ELF-1 (cell line): ENCODE results near the gene MAB21L3.
A peak's percentile ranks its signal among the peaks of the same experiment; 100 is the strongest.
"Not testable (repeated sequence)": the region's sequence is repeated elsewhere in the genome, so short reads cannot be mapped to it uniquely, and the experiment has no call there.

ENCODE experiments used
- DNase-seq: peaks from one replicate; pipeline ENCODE4 v3.0.0-alpha.2; 2016; ENCODE audit warnings: low read depth, low spot score

MAB21L3 gene

DNA sequence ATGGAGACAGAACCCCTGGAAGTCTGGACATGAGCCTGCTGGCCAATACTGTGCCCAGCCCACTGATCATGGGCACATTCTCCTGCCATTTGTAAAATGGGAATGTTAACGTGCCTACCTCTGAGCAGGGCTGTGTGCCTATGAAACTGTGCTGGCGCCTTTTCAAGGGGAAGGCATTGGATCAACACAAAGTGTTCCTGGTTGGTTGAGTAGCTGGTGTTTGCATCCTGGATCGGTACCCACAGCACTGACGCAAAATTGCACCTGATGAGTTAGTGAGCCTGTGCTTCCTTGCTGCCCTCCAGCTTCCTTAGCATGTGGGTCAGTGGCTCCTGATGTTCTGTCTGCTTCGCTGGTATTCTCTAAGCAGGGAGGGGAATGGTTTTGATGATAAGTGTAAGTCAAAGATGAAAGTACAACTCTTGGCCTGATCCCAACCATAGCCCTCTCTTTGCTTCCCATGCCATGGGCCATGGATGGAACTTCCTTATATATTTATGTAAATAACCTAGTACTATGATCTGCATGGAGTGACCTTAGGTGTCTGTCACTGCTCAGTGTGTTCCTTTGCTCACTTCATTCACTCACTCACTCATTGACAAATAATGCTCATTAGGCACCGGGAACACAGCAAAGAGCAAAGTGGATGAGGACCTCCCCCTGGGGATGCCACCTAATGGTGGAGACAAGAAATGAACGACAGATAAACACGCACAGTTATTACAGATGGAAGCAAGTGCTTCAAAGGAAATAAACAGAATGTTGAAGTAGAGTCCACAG is 22.7 kb downstream of the MAB21L3 start:
- DNase-seq = no peak

DNA sequence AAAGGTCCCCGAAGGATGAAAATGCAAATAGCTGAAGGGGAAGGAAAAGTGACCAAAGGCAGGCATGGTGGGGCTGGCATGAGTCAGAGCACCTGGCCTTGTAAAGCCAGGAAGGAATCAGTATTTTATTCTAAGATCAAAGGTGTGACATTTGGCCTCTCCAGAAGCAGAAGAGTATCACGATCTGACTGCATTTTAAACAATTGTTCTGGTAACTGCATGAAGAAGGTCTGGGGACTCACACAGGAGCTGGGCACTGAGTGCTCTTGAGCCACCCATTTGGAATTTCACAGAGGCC is 23.2 kb downstream of the MAB21L3 start:
- no peak for DNase-seq

DNA sequence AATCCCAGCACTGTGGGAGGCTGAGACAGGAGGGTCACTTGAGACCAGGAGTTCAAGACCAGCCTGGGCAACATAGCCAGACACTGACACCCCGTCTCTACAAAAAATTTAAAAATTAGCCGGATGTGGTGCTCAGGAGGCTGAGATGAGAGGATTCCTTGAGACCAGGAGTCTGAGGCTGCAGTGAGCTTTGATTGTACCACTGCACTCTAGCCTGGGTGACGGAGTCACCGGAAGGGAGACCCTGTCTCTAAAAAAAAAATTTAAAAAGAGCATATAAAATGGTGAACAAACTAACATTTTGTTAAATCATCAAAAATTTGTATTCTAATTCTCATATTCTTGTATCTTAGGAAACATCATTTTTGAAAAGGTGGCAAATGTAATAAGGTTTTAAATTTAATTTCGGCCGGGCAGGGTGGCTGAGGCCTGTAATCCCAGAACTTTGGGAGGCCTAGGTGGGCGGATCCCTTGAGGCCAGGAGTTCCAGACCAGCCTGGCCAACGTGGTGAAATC is 27.1 kb downstream of the MAB21L3 start:
- no peak for DNase-seq

DNA sequence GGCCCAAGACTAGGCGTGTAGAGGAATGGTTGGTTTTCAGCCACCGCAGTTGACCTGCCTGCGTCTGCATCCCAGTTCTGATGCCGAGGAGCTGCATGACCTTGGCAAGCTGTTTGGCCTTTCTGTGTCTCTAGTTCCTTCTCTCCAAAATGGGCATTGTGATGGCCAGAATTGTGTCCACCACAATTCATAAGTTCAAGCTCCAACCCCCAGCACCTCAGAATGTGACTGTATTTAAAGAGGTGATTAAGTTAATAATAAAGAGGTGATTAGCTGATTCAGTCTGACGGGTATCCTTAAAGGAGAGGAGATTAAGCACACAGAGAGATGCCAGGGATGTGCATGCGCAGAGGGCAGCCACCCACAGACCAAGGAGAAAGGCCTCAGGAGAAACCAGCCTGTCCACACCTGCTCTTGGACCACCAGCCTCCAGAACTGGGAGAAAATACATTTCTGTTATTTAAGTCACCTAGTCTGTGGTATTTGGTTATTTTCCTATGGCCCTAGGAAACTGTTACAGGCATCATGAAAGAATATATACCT is 28.5 kb downstream of the MAB21L3 start:
- no peak for DNase-seq

DNA sequence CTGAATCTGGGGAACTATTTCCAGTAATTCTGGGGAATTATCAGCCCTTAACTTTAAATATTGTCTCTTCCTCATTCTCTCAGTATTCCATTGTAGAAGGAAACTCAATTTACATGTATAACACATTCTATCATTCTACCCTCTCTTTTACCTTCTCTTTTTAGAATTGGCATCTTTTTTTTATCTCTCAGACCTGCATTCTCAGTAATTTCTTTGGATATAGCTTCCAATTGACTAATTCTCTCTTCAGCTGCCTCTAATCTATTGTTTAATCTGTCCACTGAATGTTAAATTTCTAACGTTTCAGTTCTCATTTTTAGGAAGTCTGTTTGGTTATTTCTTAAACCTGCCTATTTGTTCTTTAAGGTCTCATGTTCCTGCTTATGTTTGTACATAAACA is 33.0 kb downstream of the MAB21L3 start:
- DNase-seq = no peak

DNA sequence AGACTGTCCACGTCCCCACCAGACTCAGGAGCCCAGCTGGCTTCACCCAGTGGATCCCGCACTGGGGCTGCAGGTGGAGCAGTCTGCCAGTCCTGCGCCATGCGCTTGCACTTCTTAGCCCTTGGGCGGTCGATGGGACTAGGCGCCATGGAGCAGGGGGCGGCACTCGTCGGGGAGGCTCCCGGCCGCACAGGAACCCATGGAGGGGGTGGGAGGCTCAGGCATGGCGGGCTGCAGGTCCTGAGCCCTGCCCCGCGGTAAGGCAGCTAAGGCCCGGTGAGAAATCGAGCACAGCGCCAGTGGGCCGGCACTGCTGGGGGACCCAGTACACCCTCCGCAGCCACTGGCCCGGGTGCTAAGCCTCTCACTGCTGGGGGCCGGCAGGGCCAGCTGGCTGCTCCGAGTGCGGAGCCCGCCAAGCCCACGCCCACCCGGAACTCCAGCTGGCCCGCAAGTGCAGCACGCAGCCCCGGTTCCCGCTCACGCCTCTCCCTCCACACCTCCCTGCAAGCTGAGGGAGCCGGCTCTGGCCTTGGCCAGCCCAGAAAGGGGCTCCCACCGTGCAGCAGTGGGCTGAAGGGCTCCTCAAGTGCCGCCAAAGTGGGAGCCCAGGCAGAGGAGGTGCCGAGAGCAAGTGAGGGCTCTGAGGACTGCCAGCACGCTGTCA is 35.4 kb downstream of the MAB21L3 start:
- not testable (repeated sequence) for DNase-seq

DNA sequence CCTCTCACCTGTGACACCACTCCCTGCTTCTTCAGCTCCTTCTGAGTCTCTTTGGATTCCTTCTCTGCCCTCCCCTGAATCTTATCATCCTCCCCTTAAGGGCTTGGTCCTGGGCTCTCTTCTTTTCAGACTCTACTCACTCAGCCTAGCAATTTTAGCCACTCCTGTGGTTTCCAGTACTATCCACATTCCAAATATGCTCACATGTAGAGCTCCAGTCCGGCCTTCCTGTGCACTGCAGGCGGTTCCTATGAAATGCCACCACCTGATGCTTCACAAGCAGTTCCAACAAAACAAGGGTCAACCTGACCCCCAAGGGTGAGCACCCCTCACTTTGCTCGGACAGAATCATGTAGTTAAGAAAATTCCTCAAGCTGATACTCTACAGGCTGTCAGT is 35.9 kb downstream of the MAB21L3 start:
- DNase-seq = no peak

DNA sequence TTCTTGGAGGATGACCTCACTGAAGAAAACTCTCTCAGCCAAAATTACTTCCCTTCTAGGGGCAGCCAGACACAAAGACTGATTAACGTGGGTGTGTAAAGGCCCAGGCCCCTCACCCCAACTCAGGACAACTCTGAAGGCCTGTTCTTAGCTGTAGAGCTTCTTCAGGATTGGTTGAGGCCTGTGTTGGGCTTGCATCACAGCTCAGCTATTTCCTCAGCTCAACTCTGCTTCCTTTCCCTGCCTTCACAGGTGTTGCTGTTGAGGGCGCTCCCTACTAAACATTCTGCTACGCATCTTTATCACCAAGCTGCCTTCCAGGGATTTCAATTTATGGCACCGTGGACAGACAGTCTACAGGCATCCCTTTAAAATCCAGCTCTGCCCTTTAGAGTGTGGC is 36.8 kb downstream of the MAB21L3 start:
- peak; percentile 75 for DNase-seq

DNA sequence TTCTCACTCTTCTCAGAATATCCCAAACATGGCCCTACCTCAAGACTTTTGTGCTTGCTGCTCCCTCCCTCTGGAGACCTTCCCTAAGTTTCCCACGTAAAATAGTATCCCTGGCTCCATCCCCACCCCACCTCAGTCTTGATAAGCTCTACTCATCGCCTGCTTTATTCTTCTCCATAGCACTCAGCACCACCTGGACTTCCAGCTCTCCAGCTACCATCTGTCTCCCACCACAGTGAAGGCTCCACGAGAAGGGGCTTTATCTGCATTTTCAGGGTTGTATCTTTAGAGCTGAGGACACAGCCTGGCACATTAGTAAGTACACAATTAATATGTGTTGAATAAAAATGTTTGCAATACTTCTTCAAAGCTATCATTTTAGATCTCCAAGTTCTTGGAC is 37.8 kb downstream of the MAB21L3 start:
- DNase-seq = no peak

DNA sequence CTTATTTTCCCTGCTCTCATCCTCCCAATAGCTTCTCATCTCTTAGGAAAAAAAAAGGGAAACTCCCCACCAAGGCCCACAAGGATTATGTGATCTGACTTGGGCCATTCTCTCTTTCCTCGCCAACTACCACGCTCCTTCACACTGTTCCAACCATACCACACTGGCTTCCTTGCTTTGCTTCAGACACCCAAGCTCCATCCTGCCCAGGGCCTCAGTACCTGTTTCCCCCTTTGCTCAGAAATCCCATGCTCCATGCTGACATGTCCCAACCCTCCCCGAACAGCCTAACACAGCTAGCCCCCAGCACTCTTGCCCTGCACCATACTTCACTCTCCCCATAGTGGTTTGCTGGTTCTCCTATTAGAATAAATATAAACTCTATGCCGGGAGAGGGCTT is 39.2 kb downstream of the MAB21L3 start:
- no peak for DNase-seq

DNA sequence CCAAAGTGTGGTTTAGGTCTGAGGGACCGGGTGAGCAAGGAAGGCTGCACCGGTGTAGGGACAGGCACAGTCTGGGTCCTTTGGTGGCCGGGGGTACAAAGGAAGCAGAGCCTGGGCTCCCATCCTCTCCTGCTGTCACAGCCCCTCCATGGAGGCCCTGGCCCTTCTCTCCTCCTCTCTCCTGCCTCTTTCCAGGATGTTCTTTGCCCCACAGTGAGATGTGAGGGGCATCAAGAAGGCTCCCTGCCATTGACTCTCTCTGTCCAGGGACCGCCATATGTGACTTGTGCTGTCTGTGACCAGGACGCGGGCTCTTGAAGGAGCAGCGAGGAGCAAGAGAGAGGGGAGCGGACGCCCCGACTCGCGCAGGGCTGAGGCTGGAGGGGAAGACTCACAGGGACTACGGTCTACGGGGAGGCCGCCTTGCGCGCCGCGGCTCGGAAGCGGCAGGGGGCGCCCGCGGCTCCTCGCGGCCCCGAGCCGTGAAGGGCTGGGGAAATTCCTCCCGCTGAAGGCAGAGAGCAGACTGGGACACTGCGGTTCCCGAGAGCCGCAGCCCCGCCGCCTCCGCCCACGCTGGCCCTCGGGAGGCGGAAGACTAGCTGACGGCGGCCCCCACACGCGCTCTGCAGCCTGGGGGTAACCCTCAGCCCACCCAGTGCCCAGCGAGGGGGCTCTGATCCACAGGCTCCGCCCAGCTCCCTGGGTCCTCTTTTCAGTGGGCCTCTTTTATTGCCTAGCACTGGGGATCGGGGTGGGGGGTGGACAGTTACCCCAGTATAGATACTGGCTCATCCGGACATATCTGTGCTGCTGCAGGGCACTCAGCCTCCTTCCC is 40.8 kb downstream of the MAB21L3 start:
- peak; percentile 90 for DNase-seq

DNA sequence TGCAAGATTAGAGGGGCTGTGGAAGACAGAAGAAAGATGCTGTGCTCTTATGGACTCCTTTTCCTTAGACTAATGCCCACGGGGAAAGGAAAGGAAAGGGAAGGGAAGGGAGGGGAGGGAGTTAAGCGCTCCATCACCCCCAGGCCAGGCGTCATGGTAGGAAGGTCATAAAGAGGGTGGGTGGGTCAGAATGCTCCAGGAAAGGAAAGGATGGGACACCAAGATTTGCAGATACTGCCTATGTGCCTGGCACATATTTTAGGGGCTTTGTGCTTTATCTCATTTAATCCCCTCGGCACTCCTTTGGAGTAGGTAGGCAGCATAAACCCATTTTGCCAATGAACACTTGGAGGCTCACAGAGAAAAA is 41.4 kb downstream of the MAB21L3 start:
- no peak for DNase-seq

DNA sequence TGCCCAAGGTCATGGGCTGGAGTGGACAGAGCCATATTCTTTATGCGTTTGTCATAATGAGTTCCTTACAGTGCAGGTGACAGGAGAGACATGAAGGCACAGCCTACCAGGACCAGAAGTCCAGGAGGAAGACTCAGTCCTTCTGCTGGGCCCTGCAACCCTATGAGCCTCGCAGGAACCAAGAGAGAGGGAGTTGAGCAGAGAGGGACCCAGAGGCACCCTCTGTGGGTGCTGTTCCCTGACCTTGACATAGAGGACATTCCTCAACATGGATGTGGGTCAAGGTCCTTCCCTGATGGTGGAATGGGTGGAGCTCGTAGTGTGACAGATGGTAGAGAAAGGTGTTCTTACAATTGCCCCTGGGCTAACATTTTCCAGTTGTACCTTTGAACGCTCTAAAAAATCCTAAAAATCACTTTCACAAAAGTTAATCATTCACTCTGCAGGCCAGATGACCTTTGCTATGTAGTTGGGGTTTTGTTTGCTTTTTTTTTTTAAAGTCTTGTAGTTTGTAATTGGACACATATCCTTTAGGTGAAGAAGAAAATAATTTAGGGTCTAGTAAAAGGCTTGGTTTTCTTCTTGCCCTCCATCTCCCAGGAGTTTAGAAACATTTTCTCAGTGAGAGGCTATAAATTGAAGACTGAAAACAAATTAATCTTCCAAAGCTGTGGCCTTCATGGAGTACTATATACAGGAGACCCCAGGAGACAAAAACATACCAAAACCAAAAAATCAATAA is 41.9 kb downstream of the MAB21L3 start:
- no peak for DNase-seq

DNA sequence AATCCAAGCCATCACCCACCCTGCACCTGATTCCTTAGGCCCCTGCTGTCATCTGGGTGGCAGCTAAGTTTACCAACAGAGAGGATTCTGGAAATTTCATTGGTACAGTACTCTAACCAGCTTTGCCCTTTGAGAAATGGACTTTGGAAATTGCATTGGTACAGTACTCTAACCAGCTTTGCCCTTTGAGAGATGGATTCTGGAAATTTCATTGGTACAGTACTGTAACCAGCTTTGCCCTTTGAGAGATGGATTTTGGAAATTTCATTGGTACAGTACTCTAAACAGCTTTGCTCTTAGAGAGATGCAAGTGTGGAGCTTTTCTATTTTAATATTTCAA is 42.5 kb downstream of the MAB21L3 start:
- no peak for DNase-seq

DNA sequence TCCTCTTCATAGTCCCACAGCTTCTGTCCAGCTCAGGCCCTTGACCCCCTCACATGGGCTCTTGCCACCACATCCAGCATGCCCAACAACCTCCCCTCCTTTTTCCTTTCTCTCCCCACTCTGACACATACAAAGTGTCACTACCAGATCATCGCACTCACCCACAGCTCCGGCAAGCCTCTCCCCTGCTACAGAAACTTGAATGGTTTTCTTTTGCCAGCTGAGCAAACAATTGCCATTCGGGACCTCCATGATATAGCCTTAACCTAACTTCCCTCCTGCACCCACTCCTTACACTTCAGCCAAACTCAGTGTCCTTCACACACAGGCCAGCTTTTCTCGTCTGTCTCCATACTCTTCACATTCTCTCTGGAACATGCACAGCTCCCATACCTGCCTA is 43.3 kb downstream of the MAB21L3 start:
- no peak for DNase-seq

DNA sequence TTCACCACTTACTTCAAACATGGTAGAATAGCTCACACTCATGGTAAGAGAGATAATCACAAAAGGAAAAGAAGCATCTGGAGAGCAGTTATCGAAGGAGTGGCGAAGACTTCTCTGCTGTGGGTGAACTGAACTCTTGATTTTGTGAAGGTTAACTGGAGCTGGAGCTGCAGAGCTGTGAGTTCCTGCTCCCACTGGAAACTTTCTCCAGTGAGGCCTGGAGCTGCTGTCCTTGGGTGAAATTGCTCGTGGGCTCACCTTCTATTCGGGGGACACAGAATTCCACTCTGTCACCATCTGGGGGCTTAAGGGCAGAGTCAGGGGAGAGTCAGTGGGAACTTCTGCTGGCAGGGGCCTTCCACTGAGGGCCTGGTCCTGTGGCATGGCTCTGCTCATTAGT is 45.9 kb downstream of the MAB21L3 start:
- DNase-seq = no peak

DNA sequence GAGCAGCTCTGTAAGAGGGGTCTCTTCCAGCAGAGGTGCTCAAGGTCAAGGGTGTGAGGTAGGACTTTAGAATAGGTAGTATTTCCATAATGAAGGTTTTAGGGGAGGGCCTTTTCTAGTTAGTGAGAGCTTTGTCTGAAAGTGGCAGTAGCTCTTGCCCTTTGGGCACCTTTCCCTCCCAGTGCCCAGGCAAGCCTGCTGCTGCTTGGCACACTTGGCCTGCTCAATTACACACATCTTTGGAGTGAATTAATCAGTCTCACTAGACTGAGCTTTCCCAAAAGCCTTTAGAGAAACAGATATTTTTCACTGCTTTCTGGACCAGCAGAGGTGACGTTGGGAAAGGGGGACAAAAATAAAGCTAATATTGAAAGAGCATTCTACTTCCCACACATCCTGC is 48.0 kb downstream of the MAB21L3 start:
- DNase-seq = no peak

DNA sequence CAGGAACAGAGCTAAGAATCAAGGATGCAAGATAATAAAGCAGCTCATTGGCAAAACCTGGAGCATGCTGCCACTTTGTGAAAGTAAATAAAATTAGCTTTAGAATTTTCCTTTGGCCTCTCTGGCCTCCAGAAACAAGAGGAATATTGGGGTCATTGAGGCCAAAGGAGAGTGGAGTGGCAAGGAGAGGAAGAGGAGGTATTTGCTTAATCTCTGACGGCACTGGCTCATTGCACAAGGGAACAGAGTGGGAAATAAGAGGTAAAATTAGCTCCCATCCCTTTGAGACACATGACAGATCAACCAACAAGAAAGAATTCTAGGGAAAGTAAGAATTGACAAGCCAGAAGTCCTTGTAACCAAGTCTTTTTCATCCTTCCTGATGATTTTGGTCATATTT is 48.4 kb downstream of the MAB21L3 start:
- no peak for DNase-seq

DNA sequence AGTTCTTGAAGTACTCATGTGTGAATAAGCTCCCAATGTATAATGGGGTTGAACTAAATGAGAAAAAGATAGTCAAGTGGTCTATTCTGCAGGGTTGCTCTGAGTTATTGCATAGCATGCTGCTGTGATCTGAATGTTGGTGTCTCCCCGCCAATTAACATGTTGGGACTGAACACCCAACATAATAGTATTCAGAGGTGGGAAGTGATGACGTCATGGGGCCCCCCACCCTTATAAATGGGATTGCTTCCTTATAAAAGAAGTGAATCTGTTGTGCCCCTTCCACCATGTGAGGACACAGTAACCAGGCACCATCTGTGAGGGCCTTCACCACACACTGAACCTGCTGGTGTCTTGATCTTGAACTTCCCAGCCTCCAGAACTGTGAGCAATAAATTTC is 50.2 kb downstream of the MAB21L3 start:
- no peak for DNase-seq

DNA sequence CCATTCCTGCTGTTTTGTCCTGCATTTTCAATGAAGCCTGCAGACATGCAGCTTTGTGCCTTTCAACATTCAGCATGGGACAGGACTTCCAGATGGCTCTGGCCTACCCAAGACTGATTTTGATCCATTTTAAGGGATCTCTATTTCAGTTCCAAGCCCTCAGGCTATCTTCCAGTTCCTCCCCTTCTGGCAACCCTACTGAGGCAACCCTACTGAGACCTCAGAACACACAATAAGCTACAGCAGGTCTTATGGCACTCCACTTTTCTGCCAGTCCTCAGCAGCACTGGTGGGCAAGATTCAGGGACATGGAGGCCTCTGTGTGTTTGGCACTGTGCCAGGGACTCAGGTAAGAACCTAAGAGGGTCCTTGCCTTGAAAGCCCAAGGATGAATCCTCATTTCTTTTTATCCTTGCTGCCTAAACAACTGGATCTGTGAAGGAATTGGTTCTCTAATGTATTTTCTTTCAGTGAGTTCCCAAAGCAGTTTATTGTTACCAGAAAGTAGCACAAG is 50.7 kb downstream of the MAB21L3 start:
- DNase-seq = no peak

DNA sequence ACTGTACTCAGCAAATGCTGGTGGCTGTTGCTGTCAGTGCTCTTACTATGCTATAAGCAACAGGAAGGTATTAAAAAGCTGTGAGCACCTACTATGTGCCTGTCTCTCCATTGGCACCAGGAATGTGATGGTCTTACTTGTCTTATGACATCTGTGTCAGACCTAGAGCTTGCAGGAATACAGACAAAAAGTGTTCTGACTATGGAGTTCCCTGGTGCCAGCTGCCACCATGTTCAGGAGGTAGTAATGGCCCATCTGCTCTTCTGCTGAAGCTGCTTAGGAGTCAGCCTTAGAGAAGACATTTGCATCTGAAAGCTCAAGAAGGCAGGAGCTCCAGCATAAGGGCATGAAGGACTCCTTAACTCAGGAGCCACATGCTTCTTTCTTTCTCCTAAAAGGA is 52.3 kb downstream of the MAB21L3 start:
- DNase-seq = no peak

DNA sequence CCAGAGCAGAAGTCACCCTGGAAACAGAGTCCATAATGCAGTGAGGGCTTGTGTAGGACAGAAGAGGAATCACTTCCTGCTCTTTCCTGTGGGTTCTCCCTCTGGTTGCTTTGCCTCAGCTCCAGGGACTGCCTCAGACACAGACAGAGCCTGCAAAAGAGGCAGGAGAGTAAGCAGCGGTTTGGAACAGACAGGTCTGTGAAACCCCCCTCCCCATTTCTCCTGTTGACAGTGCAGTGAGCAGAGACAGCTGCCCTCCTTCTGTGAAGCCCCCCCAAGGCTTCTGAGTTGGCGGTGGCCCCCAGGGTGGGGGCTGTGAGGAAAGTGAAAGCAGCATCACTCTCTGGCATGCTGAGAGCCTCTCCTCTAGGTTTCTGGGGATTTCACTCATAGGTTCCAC is 53.0 kb downstream of the MAB21L3 start:
- no peak for DNase-seq
